Astrocyte (in vitro differentiated cells and primary cell): ENCODE data around the gene ADGRB3. TPM values are rescaled to one million over a fixed set of nuclear protein-coding genes. Genes with fewer than 3 reads are reported as not detected.

Experiments used
- DNase-seq: peaks from one replicate; pipeline ENCODE4 v3.0.0-alpha.2; 2010; ENCODE audit warnings: low read depth
- FAIRE-seq: peaks from 2 replicates; lab custom pipeline; 2011; peaks lifted over from hg19 to GRCh38; lab: Jason Lieb, UNC
- H2AFZ ChIP-seq: 2 replicates; pipeline ENCODE4 v1.6.0; 2012; ENCODE audit warnings: low read depth, low read length, inconsistent platforms
- H3K27ac ChIP-seq: 2 replicates; pipeline ENCODE4 v1.5.1; 2011; ENCODE audit warnings: low read depth, low read length, inconsistent platforms
- H3K27me3 ChIP-seq: 2 replicates; pipeline ENCODE4 v1.6.0; 2011; ENCODE audit warnings: low read length, inconsistent platforms; ENCODE audit not compliant: insufficient read depth
- H3K36me3 ChIP-seq: 2 replicates; pipeline ENCODE4 v1.5.1; 2011; ENCODE audit warnings: low read length, inconsistent platforms; ENCODE audit not compliant: insufficient read depth
- H3K4me1 ChIP-seq: 2 replicates; pipeline ENCODE4 v1.5.1; 2011; ENCODE audit warnings: low read length, inconsistent platforms; ENCODE audit not compliant: insufficient read depth
- H3K4me2 ChIP-seq: 2 replicates; pipeline ENCODE4 v1.6.0; 2012; ENCODE audit warnings: low read length, inconsistent platforms
- H3K4me3 ChIP-seq: 2 replicates; pipeline ENCODE4 v1.5.1; 2011; ENCODE audit warnings: low read depth, mild to moderate bottlenecking, low read length, inconsistent platforms; ENCODE audit not compliant: insufficient read depth
- H3K79me2 ChIP-seq: 2 replicates; pipeline ENCODE4 v1.6.0; 2012; ENCODE audit warnings: mild to moderate bottlenecking, low read length, inconsistent platforms; ENCODE audit not compliant: insufficient read depth
- H3K9ac ChIP-seq: 2 replicates; pipeline ENCODE4 v1.6.0; 2012; ENCODE audit warnings: mild to moderate bottlenecking, low read length, inconsistent platforms
- H3K9me3 ChIP-seq: 2 replicates; pipeline ENCODE4 v1.5.1; 2012; ENCODE audit warnings: low read depth, mild to moderate bottlenecking, low read length, inconsistent platforms; ENCODE audit not compliant: insufficient read depth
- H4K20me1 ChIP-seq: 2 replicates; pipeline ENCODE4 v1.6.0; 2012; ENCODE audit warnings: low read length, inconsistent platforms; ENCODE audit not compliant: insufficient read depth
- H3K27ac Mint-ChIP-seq: one replicate; pipeline ENCODE4 v1.8.0; 2021; ENCODE audit warnings: mild to moderate bottlenecking, mixed read lengths; ENCODE audit not compliant: unreplicated experiment
- H3K27me3 Mint-ChIP-seq: one replicate; pipeline ENCODE4 v1.8.0; 2021; ENCODE audit warnings: low read depth, mixed read lengths; ENCODE audit not compliant: unreplicated experiment
- H3K36me3 Mint-ChIP-seq: one replicate; pipeline ENCODE4 v1.8.0; 2021; ENCODE audit warnings: low read depth, mixed read lengths; ENCODE audit not compliant: unreplicated experiment
- H3K4me1 Mint-ChIP-seq: one replicate; pipeline ENCODE4 v1.8.0; 2021; ENCODE audit warnings: low read depth, mixed read lengths; ENCODE audit not compliant: unreplicated experiment
- H3K4me3 Mint-ChIP-seq: one replicate; pipeline ENCODE4 v1.8.0; 2021; ENCODE audit warnings: mild to moderate bottlenecking, moderate library complexity, mixed read lengths; ENCODE audit not compliant: unreplicated experiment
- H3K9me3 Mint-ChIP-seq: one replicate; pipeline ENCODE4 v1.8.0; 2021; ENCODE audit warnings: mild to moderate bottlenecking, mixed read lengths; ENCODE audit not compliant: unreplicated experiment
- CTCF ChIP-seq: IDR thresholded peaks from 2 replicates; pipeline ENCODE4 v1.5.1; 2011; ENCODE audit warnings: low read depth, mild to moderate bottlenecking, inconsistent platforms, low read length, moderate library complexity; ENCODE audit not compliant: insufficient read depth
- EZH2 ChIP-seq: IDR thresholded peaks from 2 replicates; pipeline ENCODE4 v1.6.1; 2012; ENCODE audit warnings: mild to moderate bottlenecking, low read length, inconsistent platforms; ENCODE audit not compliant: insufficient read depth
- total RNA-seq: library from RNA; stranded (reverse); gene quantifications from 2 replicates; pipeline ENCODE4 v1.2.1, GENCODE V29; 2021

ADGRB3 gene
- total RNA-seq, 1 donor from 2014 or later: 0.77 TPM

GRCh38 chr6:68650142-68650541 is 15.1 kb downstream of the ADGRB3 start:
- Histone ChIP-seq H3K79me2 (no peaks in the 10 kb centered on the region), H2AFZ (no peak overlapping the region), H4K20me1 (no peaks in the 10 kb centered on the region), H3K4me2 (no peak overlapping the region), H3K36me3 (no peaks in the 10 kb centered on the region), H3K27me3 (peaks cover 5% of the 10 kb centered on the region), H3K9ac (no peak overlapping the region), H3K9me3 (no peaks in the 10 kb centered on the region), H3K4me3 (no peak overlapping the region), H3K4me1 (peaks cover 11% of the 10 kb centered on the region), H3K27ac (no peak overlapping the region)
- Mint-ChIP-seq H3K27me3 (no peaks in the 10 kb centered on the region), H3K4me1 (peaks cover 19% of the 10 kb centered on the region), H3K9me3 (no peaks in the 10 kb centered on the region), H3K4me3 (no peak overlapping the region), H3K36me3 (no peaks in the 10 kb centered on the region), H3K27ac (no peak overlapping the region)
- TF ChIP-seq CTCF: no peak
- TF ChIP-seq EZH2: no peak
- no peak for FAIRE-seq
- no peak for DNase-seq

GRCh38 chr6:68651011-68651985 is 16.2 kb downstream of the ADGRB3 start:
- peak overlapping the region; percentile 10 for H3K4me2 ChIP-seq
- FAIRE-seq: no peak
- no peak overlapping the region for H3K27ac Mint-ChIP-seq

More at GRCh38 chr6:68651011-68651985, 16.2 kb downstream of the ADGRB3 start:
- Mint-ChIP-seq H3K9me3 (no peaks in the 10 kb centered on the region), H3K4me3 (no peak overlapping the region), H3K27me3 (no peaks in the 10 kb centered on the region), H3K4me1 (peaks cover 19% of the 10 kb centered on the region), H3K36me3 (no peaks in the 10 kb centered on the region)
- no peaks in the 10 kb centered on the region for H4K20me1 ChIP-seq
- no peak overlapping the region for H3K9ac ChIP-seq
- no peaks in the 10 kb centered on the region for H3K9me3 ChIP-seq
- DNase-seq: peak; percentile 60
- no peak overlapping the region for H2AFZ ChIP-seq
- peaks cover 5% of the 10 kb centered on the region for H3K27me3 ChIP-seq
- peaks cover 11% of the 10 kb centered on the region for H3K4me1 ChIP-seq
- no peak overlapping the region for H3K27ac ChIP-seq
- no peaks in the 10 kb centered on the region for H3K36me3 ChIP-seq
- no peak for TF ChIP-seq EZH2
- TF ChIP-seq CTCF: no peak
- H3K4me3 ChIP-seq: no peak overlapping the region
- no peaks in the 10 kb centered on the region for H3K79me2 ChIP-seq
